ENCODE results near the gene MICU1. TPM values are rescaled to one million over a fixed set of nuclear protein-coding genes. Genes with fewer than 3 reads are reported as not detected.

MICU1 gene
- total RNA-seq, 1 donor from 2014 or later, result 37.2 TPM

- Histone ChIP-seq H3K4me3 (ENCODE audit: low read depth, low read length) (no peak overlapping the region), H3K36me3 (ENCODE audit: control insufficient read depth, insufficient read depth, low read length) (no peaks in the 10 kb centered on the region), H3K27me3 (ENCODE audit: control insufficient read depth, insufficient read depth, low read length) (no peaks in the 10 kb centered on the region)
- no peak for TF ChIP-seq CTCF (IDR thresholded peaks at IDR 0.05; ENCODE audit: insufficient read depth, low read length, poor library complexity, severe bottlenecking)
- no peak for DNase-seq (ENCODE audit: low read depth)
These were observed 3.6 kb downstream of the MICU1 start for GRCh38 chr10:72622271-72622670.

- DNase-seq (ENCODE audit: low read depth), result no peak
- no peak overlapping the region for H3K4me3 ChIP-seq (ENCODE audit: low read depth, low read length)
- no peaks in the 10 kb centered on the region for H3K36me3 ChIP-seq (ENCODE audit: control insufficient read depth, insufficient read depth, low read length)
- no peaks in the 10 kb centered on the region for H3K27me3 ChIP-seq (ENCODE audit: control insufficient read depth, insufficient read depth, low read length)
- TF ChIP-seq CTCF (IDR thresholded peaks at IDR 0.05; ENCODE audit: insufficient read depth, low read length, poor library complexity, severe bottlenecking), result no peak
These were observed 9.2 kb downstream of the MICU1 start for GRCh38 chr10:72616716-72617115.

GRCh38 chr10:72615970-72616369 lies 9.9 kb downstream of the MICU1 start:
- Histone ChIP-seq H3K4me3 (ENCODE audit: low read depth, low read length) (no peak overlapping the region), H3K36me3 (ENCODE audit: control insufficient read depth, insufficient read depth, low read length) (no peaks in the 10 kb centered on the region), H3K27me3 (ENCODE audit: control insufficient read depth, insufficient read depth, low read length) (no peaks in the 10 kb centered on the region)
- TF ChIP-seq CTCF (IDR thresholded peaks at IDR 0.05; ENCODE audit: insufficient read depth, low read length, poor library complexity, severe bottlenecking), result no peak
- no peak for DNase-seq (ENCODE audit: low read depth)

DNA sequence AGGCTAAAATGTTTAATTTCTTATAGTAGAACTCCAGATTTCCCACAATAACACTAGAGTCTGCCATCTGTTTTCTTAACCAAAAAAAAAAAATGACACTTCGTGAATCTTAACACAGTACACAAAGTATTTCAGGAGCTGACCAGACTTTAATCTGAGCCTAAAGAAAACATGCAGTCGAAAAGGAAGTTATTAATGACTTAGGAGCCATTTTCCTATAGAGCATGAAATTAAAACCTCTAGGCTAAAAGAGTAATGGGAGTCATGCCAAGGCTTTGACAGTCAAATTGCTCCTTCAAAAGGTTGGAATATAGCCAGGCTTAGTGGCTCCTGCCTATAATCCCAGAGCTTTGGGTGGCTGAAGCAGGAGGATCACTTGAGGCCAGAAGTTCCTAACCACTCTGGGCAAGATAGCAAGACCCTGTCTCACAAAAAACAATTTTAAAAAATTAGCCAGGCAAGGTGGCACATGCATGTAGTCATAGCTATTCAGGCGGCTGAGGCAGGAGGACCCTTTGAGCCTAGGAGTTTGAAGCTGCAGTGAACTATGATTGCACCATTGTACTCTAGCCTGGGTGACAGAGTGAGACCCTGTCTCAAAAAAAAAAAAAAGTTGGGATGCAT lies 13.6 kb downstream of the MICU1 start:
- DNase-seq (ENCODE audit: low read depth), result no peak
- TF ChIP-seq CTCF (IDR thresholded peaks at IDR 0.05; ENCODE audit: insufficient read depth, low read length, poor library complexity, severe bottlenecking), result no peak

DNA sequence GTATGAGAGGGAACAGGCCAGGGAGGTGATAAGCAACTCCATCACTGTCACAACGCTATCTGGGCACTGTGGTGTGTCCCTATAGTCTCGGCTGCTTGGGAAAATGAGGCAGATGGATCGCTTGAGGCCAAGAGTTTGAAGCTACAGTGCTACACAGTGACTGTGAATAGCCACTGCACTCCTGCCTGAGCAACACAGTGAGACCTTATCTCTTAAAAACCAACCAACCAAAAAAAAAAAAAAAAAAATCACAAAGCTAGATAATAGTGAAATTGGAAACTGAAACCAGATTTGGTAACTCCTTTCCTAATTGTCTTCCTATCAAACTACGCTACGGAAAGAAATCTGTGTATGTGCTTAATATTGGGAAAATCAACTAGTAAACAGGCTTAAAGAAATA lies 14.1 kb downstream of the MICU1 start:
- Histone ChIP-seq H3K4me3 (ENCODE audit: low read depth, low read length) (no peak overlapping the region), H3K36me3 (ENCODE audit: control insufficient read depth, insufficient read depth, low read length) (no peaks in the 10 kb centered on the region), H3K27me3 (ENCODE audit: control insufficient read depth, insufficient read depth, low read length) (no peaks in the 10 kb centered on the region)
- no peak for DNase-seq (ENCODE audit: low read depth)
- TF ChIP-seq CTCF (IDR thresholded peaks at IDR 0.05; ENCODE audit: insufficient read depth, low read length, poor library complexity, severe bottlenecking), result no peak

More for the DNA sequence above, 13.6 kb downstream of the MICU1 start:
- H3K4me3 ChIP-seq (ENCODE audit: low read depth, low read length), result no peak overlapping the region
- H3K36me3 ChIP-seq (ENCODE audit: control insufficient read depth, insufficient read depth, low read length), result no peaks in the 10 kb centered on the region
- no peaks in the 10 kb centered on the region for H3K27me3 ChIP-seq (ENCODE audit: control insufficient read depth, insufficient read depth, low read length)

GRCh38 chr10:72610466-72610865 lies 15.4 kb downstream of the MICU1 start:
- H3K4me3 ChIP-seq (ENCODE audit: low read depth, low read length), result no peak overlapping the region
- no peak for DNase-seq (ENCODE audit: low read depth)
- H3K36me3 ChIP-seq (ENCODE audit: control insufficient read depth, insufficient read depth, low read length), result no peaks in the 10 kb centered on the region
- TF ChIP-seq CTCF (IDR thresholded peaks at IDR 0.05; ENCODE audit: insufficient read depth, low read length, poor library complexity, severe bottlenecking), result no peak
- H3K27me3 ChIP-seq (ENCODE audit: control insufficient read depth, insufficient read depth, low read length), result no peaks in the 10 kb centered on the region
